ENCODE results near the gene PDE4D.

Gene PDE4D

GRCh38 chr5:59769832-59770231 lies 123.7 kb downstream of the PDE4D start:
- Histone ChIP-seq H2BK12ac (ENCODE audit: low read length in 2 of 2) (no peak overlapping the region), H2AK5ac (ENCODE audit: low read length, severe bottlenecking) (no peak overlapping the region), H3K79me1 (replicated peaks; ENCODE audit: low read length, poor library complexity, severe bottlenecking) (peaks cover 6% of the 10 kb centered on the region), H2BK5ac (ENCODE audit: low read depth, low read length, poor library complexity, severe bottlenecking) (no peak overlapping the region), H3K14ac (ENCODE audit: low read length in 2 of 2) (no peak overlapping the region), H3K23ac (ENCODE audit: low read length in 2 of 2) (no peak overlapping the region), H3K27ac (ENCODE audit: low read length, poor library complexity, severe bottlenecking) (no peak overlapping the region), H3K4me2 (ENCODE audit: low read length, poor library complexity, severe bottlenecking) (no peak overlapping the region), H3K9ac (ENCODE audit: low read length) (no peak overlapping the region), H3K9me3 (ENCODE audit: control insufficient read depth, low read length) (no peaks in the 10 kb centered on the region), H3K18ac (ENCODE audit: low read depth in 1 of 2, low read length in 2 of 2) (no peak overlapping the region), H2BK15ac (ENCODE audit: low read depth, poor library complexity, severe bottlenecking) (no peak overlapping the region), H3K27me3 (ENCODE audit: control insufficient read depth in 1 of 2, insufficient read depth in 1 of 2, low read length in 2 of 2) (peaks cover 0 to 41% of the 10 kb centered on the region in 2 experiments), H2AFZ (ENCODE audit: low read depth, low read length) (no peak overlapping the region), H3K4me3 (ENCODE audit: insufficient read depth in 1 of 2, low read depth in 1 of 2, low read length in 2 of 2) (no peak overlapping the region), H4K8ac (ENCODE audit: low read length) (no peak overlapping the region), H4K91ac (ENCODE audit: low read length) (no peak overlapping the region), H2BK120ac (ENCODE audit: low read depth, low read length) (no peak overlapping the region), H3K4me1 (ENCODE audit: control insufficient read depth, insufficient read depth, low read depth, low read length) (peaks cover 5% of the 10 kb centered on the region), H3K36me3 (ENCODE audit: control insufficient read depth in 1 of 2, insufficient read depth in 2 of 2, low read depth in 1 of 2, low read length in 2 of 2) (no peaks in the 10 kb centered on the region), H3K4ac (ENCODE audit: low read depth in 1 of 2, low read length in 2 of 2) (no peak overlapping the region)
- DNase-seq: peak; percentile 54

GRCh38 chr5:59769041-59769360 lies 124.5 kb downstream of the PDE4D start:
- H2BK12ac ChIP-seq (ENCODE audit: low read length in 2 of 2): no peak overlapping the region
- peak overlapping the region; percentile 80 for H3K9ac ChIP-seq (ENCODE audit: low read length)
- peaks cover 6% of the 10 kb centered on the region for H3K79me1 ChIP-seq (replicated peaks; ENCODE audit: low read length, poor library complexity, severe bottlenecking)
- DNase-seq: no peak
- H3K18ac ChIP-seq (ENCODE audit: low read depth in 1 of 2, low read length in 2 of 2): no peak overlapping the region
- H3K4me1 ChIP-seq (ENCODE audit: control insufficient read depth, insufficient read depth, low read depth, low read length): peaks cover 5% of the 10 kb centered on the region
- no peak overlapping the region for H2BK5ac ChIP-seq (ENCODE audit: low read depth, low read length, poor library complexity, severe bottlenecking)
- no peak overlapping the region for H3K23ac ChIP-seq (ENCODE audit: low read length in 2 of 2)
- H4K91ac ChIP-seq (ENCODE audit: low read length): no peak overlapping the region
- no peak overlapping the region for H2BK120ac ChIP-seq (ENCODE audit: low read depth, low read length)
- H4K8ac ChIP-seq (ENCODE audit: low read length): no peak overlapping the region
- H3K36me3 ChIP-seq (ENCODE audit: control insufficient read depth in 1 of 2, insufficient read depth in 2 of 2, low read depth in 1 of 2, low read length in 2 of 2): no peaks in the 10 kb centered on the region
- H3K27me3 ChIP-seq (ENCODE audit: control insufficient read depth in 1 of 2, insufficient read depth in 1 of 2, low read length in 2 of 2): peaks cover 0 to 43% of the 10 kb centered on the region in 2 experiments
- H3K4ac ChIP-seq (ENCODE audit: low read depth in 1 of 2, low read length in 2 of 2): no peak overlapping the region
- no peak overlapping the region for H2BK15ac ChIP-seq (ENCODE audit: low read depth, poor library complexity, severe bottlenecking)
- H3K14ac ChIP-seq (ENCODE audit: low read length in 2 of 2): no peak overlapping the region
- H2AFZ ChIP-seq (ENCODE audit: low read depth, low read length): no peak overlapping the region
- 38% methylated on average over 1 of the region's 1 CpG for WGBS
- no peak overlapping the region for H2AK5ac ChIP-seq (ENCODE audit: low read length, severe bottlenecking)
- H3K4me3 ChIP-seq (ENCODE audit: insufficient read depth in 1 of 2, low read depth in 1 of 2, low read length in 2 of 2): peak overlapping the region in 1 of 2 experiments; percentile 81
- H3K4me2 ChIP-seq (ENCODE audit: low read length, poor library complexity, severe bottlenecking): peak overlapping the region; percentile 92
- no peaks in the 10 kb centered on the region for H3K9me3 ChIP-seq (ENCODE audit: control insufficient read depth, low read length)
- H3K27ac ChIP-seq (ENCODE audit: low read length, poor library complexity, severe bottlenecking): peak overlapping the region; percentile 32

GRCh38 chr5:59768152-59769040 lies 125.1 kb downstream of the PDE4D start:
- H2BK15ac ChIP-seq (ENCODE audit: low read depth, poor library complexity, severe bottlenecking): no peak overlapping the region
- peak; percentile 91 for DNase-seq
- peak overlapping the region; percentile 50 for H2AK5ac ChIP-seq (ENCODE audit: low read length, severe bottlenecking)
- WGBS: 2% methylated on average over 39 of the region's 40 CpGs
- H2AFZ ChIP-seq (ENCODE audit: low read depth, low read length): peak overlapping the region; percentile 8
- H4K91ac ChIP-seq (ENCODE audit: low read length): peak overlapping the region; percentile 84
- H3K27me3 ChIP-seq (ENCODE audit: control insufficient read depth in 1 of 2, insufficient read depth in 1 of 2, low read length in 2 of 2): peaks cover 0 to 43% of the 10 kb centered on the region in 2 experiments
- H3K9me3 ChIP-seq (ENCODE audit: control insufficient read depth, low read length): no peaks in the 10 kb centered on the region
- peak overlapping the region; percentile 65 to 81 for H3K4me3 ChIP-seq (ENCODE audit: insufficient read depth in 1 of 2, low read depth in 1 of 2, low read length in 2 of 2)
- no peak overlapping the region for H3K23ac ChIP-seq (ENCODE audit: low read length in 2 of 2)
- peak overlapping the region; percentile 85 for H4K8ac ChIP-seq (ENCODE audit: low read length)
- peak overlapping the region; percentile 19 to 85 for H2BK12ac ChIP-seq (ENCODE audit: low read length in 2 of 2)
- peaks cover 6% of the 10 kb centered on the region for H3K79me1 ChIP-seq (replicated peaks; ENCODE audit: low read length, poor library complexity, severe bottlenecking)
- peak overlapping the region; percentile 32 for H3K27ac ChIP-seq (ENCODE audit: low read length, poor library complexity, severe bottlenecking)
- H3K14ac ChIP-seq (ENCODE audit: low read length in 2 of 2): peak overlapping the region in 1 of 2 experiments; percentile 77
- H3K4ac ChIP-seq (ENCODE audit: low read depth in 1 of 2, low read length in 2 of 2): peak overlapping the region; percentile 20 to 81
- H3K4me2 ChIP-seq (ENCODE audit: low read length, poor library complexity, severe bottlenecking): peak overlapping the region; percentile 92
- H3K18ac ChIP-seq (ENCODE audit: low read depth in 1 of 2, low read length in 2 of 2): peak overlapping the region; percentile 89 to 97
- H2BK120ac ChIP-seq (ENCODE audit: low read depth, low read length): peak overlapping the region; percentile 77
- peaks cover 5% of the 10 kb centered on the region for H3K4me1 ChIP-seq (ENCODE audit: control insufficient read depth, insufficient read depth, low read depth, low read length)
- peak overlapping the region; percentile 80 for H3K9ac ChIP-seq (ENCODE audit: low read length)
- no peak overlapping the region for H2BK5ac ChIP-seq (ENCODE audit: low read depth, low read length, poor library complexity, severe bottlenecking)
- no peaks in the 10 kb centered on the region for H3K36me3 ChIP-seq (ENCODE audit: control insufficient read depth in 1 of 2, insufficient read depth in 2 of 2, low read depth in 1 of 2, low read length in 2 of 2)

GRCh38 chr5:59767681-59768151 lies 125.8 kb downstream of the PDE4D start:
- H2BK120ac ChIP-seq (ENCODE audit: low read depth, low read length): peak overlapping the region; percentile 77
- peak overlapping the region; percentile 75 for H4K91ac ChIP-seq (ENCODE audit: low read length)
- no peak overlapping the region for H2BK15ac ChIP-seq (ENCODE audit: low read depth, poor library complexity, severe bottlenecking)
- peaks cover 0 to 43% of the 10 kb centered on the region in 2 experiments for H3K27me3 ChIP-seq (ENCODE audit: control insufficient read depth in 1 of 2, insufficient read depth in 1 of 2, low read length in 2 of 2)
- no peak overlapping the region for H3K14ac ChIP-seq (ENCODE audit: low read length in 2 of 2)
- peak overlapping the region; percentile 65 to 81 for H3K4me3 ChIP-seq (ENCODE audit: insufficient read depth in 1 of 2, low read depth in 1 of 2, low read length in 2 of 2)
- H3K9ac ChIP-seq (ENCODE audit: low read length): peak overlapping the region; percentile 80
- DNase-seq: peak; percentile 32
- H2BK5ac ChIP-seq (ENCODE audit: low read depth, low read length, poor library complexity, severe bottlenecking): no peak overlapping the region
- peak overlapping the region; percentile 8 for H2AFZ ChIP-seq (ENCODE audit: low read depth, low read length)
- WGBS: 33% methylated on average over 1 of the region's 4 CpGs
- peak overlapping the region in 1 of 2 experiments; percentile 89 for H3K18ac ChIP-seq (ENCODE audit: low read depth in 1 of 2, low read length in 2 of 2)
- no peak overlapping the region for H3K27ac ChIP-seq (ENCODE audit: low read length, poor library complexity, severe bottlenecking)
- peaks cover 5% of the 10 kb centered on the region for H3K4me1 ChIP-seq (ENCODE audit: control insufficient read depth, insufficient read depth, low read depth, low read length)
- peak overlapping the region; percentile 50 for H2AK5ac ChIP-seq (ENCODE audit: low read length, severe bottlenecking)
- no peak overlapping the region for H3K23ac ChIP-seq (ENCODE audit: low read length in 2 of 2)
- no peaks in the 10 kb centered on the region for H3K36me3 ChIP-seq (ENCODE audit: control insufficient read depth in 1 of 2, insufficient read depth in 2 of 2, low read depth in 1 of 2, low read length in 2 of 2)
- peaks cover 6% of the 10 kb centered on the region for H3K79me1 ChIP-seq (replicated peaks; ENCODE audit: low read length, poor library complexity, severe bottlenecking)
- H3K4ac ChIP-seq (ENCODE audit: low read depth in 1 of 2, low read length in 2 of 2): peak overlapping the region; percentile 20 to 81
- H4K8ac ChIP-seq (ENCODE audit: low read length): peak overlapping the region; percentile 85
- peak overlapping the region; percentile 92 for H3K4me2 ChIP-seq (ENCODE audit: low read length, poor library complexity, severe bottlenecking)
- H3K9me3 ChIP-seq (ENCODE audit: control insufficient read depth, low read length): no peaks in the 10 kb centered on the region
- peak overlapping the region in 1 of 2 experiments; percentile 19 for H2BK12ac ChIP-seq (ENCODE audit: low read length in 2 of 2)

Data from mesenchymal stem cell (in vitro differentiated cells and primary cell).